ENCODE measurements around the gene PSMA5. TPM values are rescaled to one million over a fixed set of nuclear protein-coding genes. Genes with fewer than 3 reads are reported as not detected.

The PSMA5 gene
- total and polyA plus RNA-seq, 10 of the 15 experiments (the other 5 are each of a cell fraction or from before 2014, with no cell fraction given): 58.7 to 271 (median 187) TPM

DNA sequence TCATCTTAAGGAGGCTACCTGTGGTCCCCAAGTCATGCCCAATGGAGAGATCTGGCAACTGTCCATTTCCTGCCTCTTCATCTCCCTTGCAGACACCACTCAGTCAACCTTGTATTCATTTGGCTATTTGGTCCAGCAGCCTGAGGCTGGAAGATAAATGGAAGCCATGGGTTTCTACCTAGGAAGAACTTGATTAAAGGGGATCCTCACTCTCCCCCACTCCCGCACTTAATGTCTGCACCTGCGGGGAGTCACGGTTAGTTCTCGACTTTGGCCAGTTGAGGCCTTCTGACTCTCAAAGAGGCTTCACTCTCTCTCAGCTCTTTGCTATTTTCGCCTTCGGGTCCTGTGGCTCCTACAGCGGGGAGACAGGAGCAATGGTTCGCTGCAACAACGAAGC, 49.0 kb upstream of the PSMA5 start:
- Histone ChIP-seq H4K20me1 (ENCODE audit: control insufficient read depth, insufficient read depth) (no peaks in the 10 kb centered on the region), H3K79me2 (ENCODE audit: control insufficient read depth, insufficient read depth, low read length) (no peaks in the 10 kb centered on the region), H2AFZ (ENCODE audit: control insufficient read depth, low read depth, low read length) (no peak overlapping the region), H3K36me3 (ENCODE audit: control insufficient read depth in 2 of 2, insufficient read depth in 2 of 2, low read length in 1 of 2) (no peaks in the 10 kb centered on the region), H3K9me3 (replicated peaks; ENCODE audit: control insufficient read depth, insufficient read depth, low read length) (no peaks in the 10 kb centered on the region), H3K27ac (ENCODE audit: control insufficient read depth, insufficient read depth) (no peak overlapping the region), H3K4me1 (ENCODE audit: control insufficient read depth, insufficient read depth, low read length) (no peaks in the 10 kb centered on the region; the same call in 1 of the 2 replicates), H3K27me3 (replicated peaks in 1 of 2; ENCODE audit: control insufficient read depth in 2 of 2, insufficient read depth in 2 of 2, low read length in 1 of 2) (peaks cover 0 to 4% of the 10 kb centered on the region in 2 experiments; a peak in 3 of 4 replicates), H3K9ac (ENCODE audit: control insufficient read depth, insufficient read depth, low read length) (no peak overlapping the region), H3K4me3 (no peak overlapping the region), H3K4me2 (ENCODE audit: control insufficient read depth, insufficient read depth) (no peak overlapping the region)
- ChIA-PET CTCF (interaction anchor here (1.0 kb wide), 1 partner anchor 66 kb away, joined by 3 read pairs; no protein-coding TSS in a partner anchor), SMC1A (ENCODE audit: uncharacterized antibody, unreplicated experiment) (no interaction called here), POLR2A (interaction anchor here (1.1 kb wide), 1 partner anchor 73 kb away, joined by 3 read pairs; the partner anchor contains the start of gene GNAI3), RAD21 (ENCODE audit: unreplicated experiment) (no interaction called here)
- in situ Hi-C loops (cut with MboI) (no loop called here), intact Hi-C loops (cut with micrococcal nuclease; ENCODE audit: unreplicated experiment) (no loop called here)
- BruUV-seq (replicated peaks): no TSS peak
- TF ChIP-seq, protein P1, sequence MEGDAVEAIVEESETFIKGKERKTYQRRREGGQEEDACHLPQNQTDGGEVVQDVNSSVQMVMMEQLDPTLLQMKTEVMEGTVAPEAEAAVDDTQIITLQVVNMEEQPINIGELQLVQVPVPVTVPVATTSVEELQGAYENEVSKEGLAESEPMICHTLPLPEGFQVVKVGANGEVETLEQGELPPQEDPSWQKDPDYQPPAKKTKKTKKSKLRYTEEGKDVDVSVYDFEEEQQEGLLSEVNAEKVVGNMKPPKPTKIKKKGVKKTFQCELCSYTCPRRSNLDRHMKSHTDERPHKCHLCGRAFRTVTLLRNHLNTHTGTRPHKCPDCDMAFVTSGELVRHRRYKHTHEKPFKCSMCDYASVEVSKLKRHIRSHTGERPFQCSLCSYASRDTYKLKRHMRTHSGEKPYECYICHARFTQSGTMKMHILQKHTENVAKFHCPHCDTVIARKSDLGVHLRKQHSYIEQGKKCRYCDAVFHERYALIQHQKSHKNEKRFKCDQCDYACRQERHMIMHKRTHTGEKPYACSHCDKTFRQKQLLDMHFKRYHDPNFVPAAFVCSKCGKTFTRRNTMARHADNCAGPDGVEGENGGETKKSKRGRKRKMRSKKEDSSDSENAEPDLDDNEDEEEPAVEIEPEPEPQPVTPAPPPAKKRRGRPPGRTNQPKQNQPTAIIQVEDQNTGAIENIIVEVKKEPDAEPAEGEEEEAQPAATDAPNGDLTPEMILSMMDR (IDR thresholded peaks at IDR 0.05 in 2 of 3, conservative IDR thresholded peaks at IDR 0.05 in 1 of 3; ENCODE audit: control insufficient read depth in 2 of 3, extremely low read depth in 1 of 3, insufficient read depth in 1 of 3, low read depth in 3 of 3, low read length in 3 of 3): no peak
- TF ChIP-seq, protein P2, sequence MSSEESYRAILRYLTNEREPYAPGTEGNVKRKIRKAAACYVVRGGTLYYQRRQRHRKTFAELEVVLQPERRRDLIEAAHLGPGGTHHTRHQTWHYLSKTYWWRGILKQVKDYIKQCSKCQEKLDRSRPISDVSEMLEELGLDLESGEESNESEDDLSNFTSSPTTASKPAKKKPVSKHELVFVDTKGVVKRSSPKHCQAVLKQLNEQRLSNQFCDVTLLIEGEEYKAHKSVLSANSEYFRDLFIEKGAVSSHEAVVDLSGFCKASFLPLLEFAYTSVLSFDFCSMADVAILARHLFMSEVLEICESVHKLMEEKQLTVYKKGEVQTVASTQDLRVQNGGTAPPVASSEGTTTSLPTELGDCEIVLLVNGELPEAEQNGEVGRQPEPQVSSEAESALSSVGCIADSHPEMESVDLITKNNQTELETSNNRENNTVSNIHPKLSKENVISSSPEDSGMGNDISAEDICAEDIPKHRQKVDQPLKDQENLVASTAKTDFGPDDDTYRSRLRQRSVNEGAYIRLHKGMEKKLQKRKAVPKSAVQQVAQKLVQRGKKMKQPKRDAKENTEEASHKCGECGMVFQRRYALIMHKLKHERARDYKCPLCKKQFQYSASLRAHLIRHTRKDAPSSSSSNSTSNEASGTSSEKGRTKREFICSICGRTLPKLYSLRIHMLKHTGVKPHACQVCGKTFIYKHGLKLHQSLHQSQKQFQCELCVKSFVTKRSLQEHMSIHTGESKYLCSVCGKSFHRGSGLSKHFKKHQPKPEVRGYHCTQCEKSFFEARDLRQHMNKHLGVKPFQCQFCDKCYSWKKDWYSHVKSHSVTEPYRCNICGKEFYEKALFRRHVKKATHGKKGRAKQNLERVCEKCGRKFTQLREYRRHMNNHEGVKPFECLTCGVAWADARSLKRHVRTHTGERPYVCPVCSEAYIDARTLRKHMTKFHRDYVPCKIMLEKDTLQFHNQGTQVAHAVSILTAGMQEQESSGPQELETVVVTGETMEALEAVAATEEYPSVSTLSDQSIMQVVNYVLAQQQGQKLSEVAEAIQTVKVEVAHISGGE (CRISPR knock-in tag; IDR thresholded peaks at IDR 0.05): no peak
- no peak for TF ChIP-seq RUNX3 (IDR thresholded peaks at IDR 0.05; ENCODE audit: low read length)
- TF ChIP-seq, protein P3, sequence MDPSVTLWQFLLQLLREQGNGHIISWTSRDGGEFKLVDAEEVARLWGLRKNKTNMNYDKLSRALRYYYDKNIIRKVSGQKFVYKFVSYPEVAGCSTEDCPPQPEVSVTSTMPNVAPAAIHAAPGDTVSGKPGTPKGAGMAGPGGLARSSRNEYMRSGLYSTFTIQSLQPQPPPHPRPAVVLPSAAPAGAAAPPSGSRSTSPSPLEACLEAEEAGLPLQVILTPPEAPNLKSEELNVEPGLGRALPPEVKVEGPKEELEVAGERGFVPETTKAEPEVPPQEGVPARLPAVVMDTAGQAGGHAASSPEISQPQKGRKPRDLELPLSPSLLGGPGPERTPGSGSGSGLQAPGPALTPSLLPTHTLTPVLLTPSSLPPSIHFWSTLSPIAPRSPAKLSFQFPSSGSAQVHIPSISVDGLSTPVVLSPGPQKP (IDR thresholded peaks at IDR 0.05; ENCODE audit: low read depth, low read length): no peak
- TF ChIP-seq, protein P4, sequence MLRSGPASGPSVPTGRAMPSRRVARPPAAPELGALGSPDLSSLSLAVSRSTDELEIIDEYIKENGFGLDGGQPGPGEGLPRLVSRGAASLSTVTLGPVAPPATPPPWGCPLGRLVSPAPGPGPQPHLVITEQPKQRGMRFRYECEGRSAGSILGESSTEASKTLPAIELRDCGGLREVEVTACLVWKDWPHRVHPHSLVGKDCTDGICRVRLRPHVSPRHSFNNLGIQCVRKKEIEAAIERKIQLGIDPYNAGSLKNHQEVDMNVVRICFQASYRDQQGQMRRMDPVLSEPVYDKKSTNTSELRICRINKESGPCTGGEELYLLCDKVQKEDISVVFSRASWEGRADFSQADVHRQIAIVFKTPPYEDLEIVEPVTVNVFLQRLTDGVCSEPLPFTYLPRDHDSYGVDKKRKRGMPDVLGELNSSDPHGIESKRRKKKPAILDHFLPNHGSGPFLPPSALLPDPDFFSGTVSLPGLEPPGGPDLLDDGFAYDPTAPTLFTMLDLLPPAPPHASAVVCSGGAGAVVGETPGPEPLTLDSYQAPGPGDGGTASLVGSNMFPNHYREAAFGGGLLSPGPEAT (IDR thresholded peaks at IDR 0.05; ENCODE audit: low read depth): no peak
- WGBS (ENCODE audit: insufficient coverage, insufficient replicate concordance, low lambda C conversion rate, missing lambda C conversion rate): 62% methylated on average over 9 of the region's 9 CpGs
- DNase-seq (ENCODE audit: low read depth, low spot score): no peak
- no peak for ATAC-seq
- no peak for FAIRE-seq
